Mammary microvascular endothelial cell (primary cell): ENCODE results near the gene RSPH10B. TPM values are rescaled to one million over a fixed set of nuclear protein-coding genes. Genes with fewer than 3 reads are reported as not detected.

Source experiments
- total RNA-seq: library from RNA; depleted of rRNA; stranded (reverse); fragments of >200 nt; gene quantifications from 2 replicates; pipeline ENCODE4 v1.2.3, GENCODE V29; 2015

RSPH10B gene
- total RNA-seq, result 0.05 and 0.53 TPM in 2 replicates

GRCh38 chr7:5970347-5970911 lies at the start of gene RSPH10B:
RSPH10B (minus strand) TSS chr7:5970689; CDS start chr7:5967116, 3,573 bp downstream.

GRCh38 chr7:6008668-6009611 lies 38.5 kb upstream of the RSPH10B start, which contains the start of the genes AIMP2 and PMS2:
AIMP2 (plus strand) TSS chr7:6009272; CDS start chr7:6009364, 92 bp downstream.
PMS2 (minus strand) TSS chr7:6009049; CDS start chr7:6009019, 30 bp downstream.

GRCh38 chr7:5898480-5899224 lies 71.8 kb downstream of the RSPH10B start, which contains the start of gene CCZ1:
CCZ1 (plus strand) TSS chr7:5898733; CDS start chr7:5898800, 67 bp downstream.

Other genes starting within 250 kb of the RSPH10B start
- gene RNF216, start 189.0 kb downstream of the RSPH10B start, total RNA-seq, result 28.9 and 30.9 TPM in 2 replicates
- not detected in 2 replicates for gene OCM, start 89.9 kb downstream of the RSPH10B start, total RNA-seq
- 92.5 and 104 TPM in 2 replicates for gene CCZ1, start 72.0 kb downstream of the RSPH10B start, total RNA-seq
- gene PMS2, start 38.4 kb upstream of the RSPH10B start, total RNA-seq, result 10.8 and 12.5 TPM in 2 replicates
- 96.9 and 101 TPM in 2 replicates for gene AIMP2, start 38.6 kb upstream of the RSPH10B start, total RNA-seq
- 0.20 and 0.40 TPM in 2 replicates for gene ANKRD61, start 60.7 kb upstream of the RSPH10B start, total RNA-seq
- gene EIF2AK1, start 88.5 kb upstream of the RSPH10B start, total RNA-seq, result 99.1 and 140 TPM in 2 replicates
- gene USP42, start 134.3 kb upstream of the RSPH10B start, total RNA-seq, result 4.1 and 5.3 TPM in 2 replicates